Measurements from ENCODE around the gene ATXN7L1. TPM values are rescaled to one million over a fixed set of nuclear protein-coding genes. Genes with fewer than 3 reads are reported as not detected.

The ATXN7L1 gene
- total RNA-seq, 4 donors from 2014 or later = 30.8 to 45.8 (median 39.3) TPM

DNA sequence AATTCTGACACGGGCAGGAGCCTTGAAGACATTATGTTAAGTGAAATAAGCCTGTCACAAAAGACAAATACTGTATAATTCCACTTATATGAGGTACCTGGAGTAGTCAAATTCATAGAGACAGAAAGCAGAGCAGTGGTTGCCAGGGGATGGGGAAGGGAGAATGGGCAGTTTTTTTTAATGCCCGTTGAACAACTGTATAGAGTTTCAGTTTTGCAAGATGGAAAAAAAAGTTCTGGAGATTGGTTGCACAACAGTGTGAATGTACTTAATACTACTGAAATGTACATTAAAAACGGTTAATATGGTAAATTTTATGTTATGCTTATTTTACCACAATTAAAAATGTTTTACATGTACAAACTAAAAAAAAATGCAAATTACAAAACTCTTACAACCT, 231.5 kb downstream of the ATXN7L1 start:
- TF ChIP-seq, protein P1, sequence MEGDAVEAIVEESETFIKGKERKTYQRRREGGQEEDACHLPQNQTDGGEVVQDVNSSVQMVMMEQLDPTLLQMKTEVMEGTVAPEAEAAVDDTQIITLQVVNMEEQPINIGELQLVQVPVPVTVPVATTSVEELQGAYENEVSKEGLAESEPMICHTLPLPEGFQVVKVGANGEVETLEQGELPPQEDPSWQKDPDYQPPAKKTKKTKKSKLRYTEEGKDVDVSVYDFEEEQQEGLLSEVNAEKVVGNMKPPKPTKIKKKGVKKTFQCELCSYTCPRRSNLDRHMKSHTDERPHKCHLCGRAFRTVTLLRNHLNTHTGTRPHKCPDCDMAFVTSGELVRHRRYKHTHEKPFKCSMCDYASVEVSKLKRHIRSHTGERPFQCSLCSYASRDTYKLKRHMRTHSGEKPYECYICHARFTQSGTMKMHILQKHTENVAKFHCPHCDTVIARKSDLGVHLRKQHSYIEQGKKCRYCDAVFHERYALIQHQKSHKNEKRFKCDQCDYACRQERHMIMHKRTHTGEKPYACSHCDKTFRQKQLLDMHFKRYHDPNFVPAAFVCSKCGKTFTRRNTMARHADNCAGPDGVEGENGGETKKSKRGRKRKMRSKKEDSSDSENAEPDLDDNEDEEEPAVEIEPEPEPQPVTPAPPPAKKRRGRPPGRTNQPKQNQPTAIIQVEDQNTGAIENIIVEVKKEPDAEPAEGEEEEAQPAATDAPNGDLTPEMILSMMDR (IDR thresholded peaks at IDR 0.05) = no peak
- TF ChIP-seq POLR2A (IDR thresholded peaks at IDR 0.05) = no peak
- no peak overlapping the region for H3K4me3 ChIP-seq

DNA sequence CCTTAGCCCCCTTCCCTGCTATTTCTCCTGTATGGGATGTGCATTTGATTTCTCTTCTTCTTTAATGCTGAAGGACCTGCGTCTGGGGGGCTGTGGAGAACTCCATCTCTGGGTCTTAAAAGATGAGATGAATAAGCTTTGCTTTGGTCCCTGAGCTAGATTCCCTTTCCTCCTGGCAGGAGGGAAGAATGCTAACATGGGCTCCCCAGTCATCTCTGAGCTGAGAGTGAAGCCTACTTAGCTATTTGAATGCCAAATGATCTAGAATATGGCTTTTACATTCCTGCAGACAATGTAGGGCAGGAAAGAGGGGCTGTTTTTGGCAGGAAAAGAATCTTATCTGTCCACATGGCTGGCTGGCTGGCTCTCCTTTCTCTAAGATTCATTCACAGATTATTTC, 232.5 kb downstream of the ATXN7L1 start:
- Histone ChIP-seq H3K4me3 (no peak overlapping the region), H3K27me3 (no peaks in the 10 kb centered on the region), H3K27ac (no peak overlapping the region), H3K4me1 (no peaks in the 10 kb centered on the region), H3K9me3 (no peaks in the 10 kb centered on the region), H3K36me3 (peaks cover 0 to 17% (median 0%) of the 10 kb centered on the region in 3 donors)
- TF ChIP-seq, protein P1 (IDR thresholded peaks at IDR 0.05) = no peak
- no peak for TF ChIP-seq POLR2A (IDR thresholded peaks at IDR 0.05)
- DNase-seq = no peak

More for the DNA sequence above, 231.5 kb downstream of the ATXN7L1 start:
- no peaks in the 10 kb centered on the region for H3K9me3 ChIP-seq
- no peaks in the 10 kb centered on the region for H3K27me3 ChIP-seq
- H3K4me1 ChIP-seq = no peaks in the 10 kb centered on the region
- no peak overlapping the region for H3K27ac ChIP-seq
- no peak for DNase-seq
- H3K36me3 ChIP-seq = peaks cover 0 to 13% (median 0%) of the 10 kb centered on the region in 3 donors

DNA sequence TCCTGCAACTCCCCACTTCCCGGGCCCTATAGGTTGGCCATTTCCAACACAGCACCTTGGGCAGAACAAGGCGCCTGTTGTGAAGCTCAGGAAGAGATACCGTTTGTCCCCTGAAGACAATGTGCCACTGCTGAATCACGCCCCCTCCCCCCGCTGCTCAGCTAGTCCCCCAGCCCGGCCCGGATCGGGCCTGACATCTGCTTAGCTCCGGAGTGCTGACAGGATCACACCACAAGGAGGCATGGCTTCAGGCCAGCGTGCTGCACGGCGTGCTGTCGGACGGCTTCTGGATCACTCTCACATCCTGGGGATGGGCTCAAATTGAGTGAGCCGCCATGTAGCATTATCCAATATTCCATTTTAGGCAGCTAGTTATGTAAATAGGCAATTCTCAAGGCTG, 233.0 kb downstream of the ATXN7L1 start:
- DNase-seq = no peak
- no peaks in the 10 kb centered on the region for H3K27me3 ChIP-seq
- TF ChIP-seq POLR2A (IDR thresholded peaks at IDR 0.05) = no peak
- TF ChIP-seq, protein P1 (IDR thresholded peaks at IDR 0.05) = no peak

DNA sequence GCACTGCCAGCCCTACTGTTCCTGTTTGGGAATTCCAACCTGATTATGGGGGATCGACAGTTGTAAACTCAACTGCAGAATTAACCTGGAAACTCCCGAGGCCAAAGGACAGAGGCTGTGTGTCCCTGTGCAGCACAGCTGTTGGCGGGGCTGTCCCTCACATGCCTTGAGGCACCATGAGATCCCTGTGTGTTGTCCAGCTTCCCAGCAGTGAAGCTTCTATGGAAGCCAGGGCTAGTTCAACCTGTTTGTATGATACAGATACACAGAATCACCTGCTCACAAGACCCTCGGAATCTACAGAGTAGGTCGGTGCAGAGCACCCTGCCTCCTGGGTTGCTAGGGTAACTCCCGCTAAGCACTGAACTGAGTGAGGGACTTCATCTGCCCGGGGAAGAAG, 234.1 kb downstream of the ATXN7L1 start:
- TF ChIP-seq POLR2A (IDR thresholded peaks at IDR 0.05) = no peak
- TF ChIP-seq, protein P1 (IDR thresholded peaks at IDR 0.05) = no peak

More for the DNA sequence above, 233.0 kb downstream of the ATXN7L1 start:
- H3K9me3 ChIP-seq = no peaks in the 10 kb centered on the region
- H3K27ac ChIP-seq = no peak overlapping the region
- no peaks in the 10 kb centered on the region for H3K4me1 ChIP-seq
- H3K4me3 ChIP-seq = no peak overlapping the region
- H3K36me3 ChIP-seq = peaks cover 0 to 21% (median 0%) of the 10 kb centered on the region in 3 donors

DNA sequence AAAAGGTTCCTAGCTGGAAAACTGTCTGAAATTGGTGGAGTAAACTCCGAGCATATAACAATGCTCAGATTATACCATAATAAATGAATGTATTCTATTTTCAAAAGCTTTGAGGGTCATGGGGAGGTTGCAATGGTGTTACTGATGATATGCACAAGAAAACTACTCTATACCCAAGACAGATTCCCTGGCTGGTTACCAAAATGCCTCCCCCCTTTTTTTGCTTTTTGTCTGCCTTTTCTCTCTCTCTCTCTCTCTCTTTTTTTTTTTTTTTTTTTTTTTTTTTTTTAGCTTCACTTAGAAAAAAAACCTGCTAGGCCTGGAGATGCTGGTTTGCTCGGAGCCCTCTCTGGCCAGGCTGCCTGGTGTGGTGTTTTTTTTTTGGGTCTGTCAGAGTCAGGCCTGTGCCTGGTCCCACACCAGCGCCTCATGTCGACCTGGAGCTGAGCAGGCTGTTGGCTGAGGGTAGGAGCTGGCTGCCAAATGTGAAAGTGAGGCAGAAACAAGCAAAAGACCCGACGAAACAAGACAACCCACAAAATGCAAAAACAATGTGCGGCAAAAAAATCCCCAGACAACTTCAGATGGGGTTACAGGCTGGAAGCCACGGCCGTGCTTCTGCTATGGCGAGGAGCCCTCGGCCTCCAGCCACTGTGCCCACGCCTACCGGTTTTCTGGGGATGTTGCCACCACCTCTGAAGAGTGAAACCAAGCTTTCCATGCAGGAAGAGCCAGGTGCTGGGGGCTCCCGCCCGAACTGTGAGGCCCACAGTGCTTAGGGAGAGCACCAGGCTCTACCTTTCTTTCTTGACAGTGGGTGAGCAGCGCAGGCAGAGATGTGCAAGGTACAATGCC, 235.2 kb downstream of the ATXN7L1 start:
- DNase-seq = no peak
- Histone ChIP-seq H3K4me3 (no peak overlapping the region), H3K36me3 (peaks cover 0 to 43% (median 0%) of the 10 kb centered on the region in 3 donors), H3K27me3 (no peaks in the 10 kb centered on the region), H3K4me1 (no peaks in the 10 kb centered on the region), H3K27ac (no peak overlapping the region), H3K9me3 (no peaks in the 10 kb centered on the region)
- TF ChIP-seq, protein P1 (IDR thresholded peaks at IDR 0.05) = no peak
- no peak for TF ChIP-seq POLR2A (IDR thresholded peaks at IDR 0.05)

More for the DNA sequence above, 234.1 kb downstream of the ATXN7L1 start:
- no peak overlapping the region for H3K27ac ChIP-seq
- H3K27me3 ChIP-seq = no peaks in the 10 kb centered on the region
- peaks cover 0 to 32% (median 0%) of the 10 kb centered on the region in 3 donors for H3K36me3 ChIP-seq
- no peak for DNase-seq
- no peaks in the 10 kb centered on the region for H3K4me1 ChIP-seq
- H3K4me3 ChIP-seq = no peak overlapping the region
- H3K9me3 ChIP-seq = no peaks in the 10 kb centered on the region

Measured in Peyer's patch (tissue), 4 donors.